ENCODE measurements around the gene CACTIN.
A peak's percentile ranks its signal among the peaks of the same experiment; 100 is the strongest.

The CACTIN gene

DNA sequence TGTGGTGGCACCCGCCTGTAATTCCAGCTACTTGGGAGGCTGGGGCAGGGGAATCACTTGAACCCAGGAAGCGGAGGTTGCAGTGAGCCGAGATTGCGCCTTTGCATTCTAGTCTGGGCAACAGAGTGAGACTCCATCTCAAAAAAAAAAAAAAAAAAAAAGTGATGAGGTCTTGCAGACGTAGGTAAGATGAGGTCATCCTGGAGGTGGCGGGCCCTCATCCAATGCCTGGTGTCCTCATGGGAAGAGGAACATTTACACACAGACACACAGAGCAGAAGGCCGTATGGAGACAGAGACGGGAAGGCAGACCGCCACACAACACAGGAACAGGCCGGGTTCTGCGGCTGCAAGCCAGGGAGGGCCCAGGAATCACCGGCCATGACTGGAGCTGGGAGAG, 4.4 kb downstream of the CACTIN start:
- no peak for DNase-seq

DNA sequence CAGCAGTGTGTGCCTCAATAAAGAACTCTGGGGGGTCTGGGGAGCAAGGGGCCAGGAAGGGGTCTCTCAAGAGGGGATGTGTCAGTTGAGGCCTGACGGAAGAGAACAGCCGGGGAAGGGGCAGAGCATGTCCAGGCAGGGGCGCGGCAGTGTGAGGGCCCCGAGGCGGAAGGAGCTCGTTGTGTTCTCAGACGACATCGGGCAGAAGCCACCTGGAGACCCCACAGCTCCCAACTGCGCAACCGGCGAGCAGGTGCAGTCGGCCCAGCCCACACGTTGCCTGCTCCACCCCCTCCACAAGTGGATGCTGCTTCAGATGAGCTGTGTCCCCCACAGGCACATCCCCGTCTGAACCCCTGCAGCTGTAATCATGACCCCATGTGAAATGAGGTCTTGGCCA, 4.9 kb downstream of the CACTIN start:
- no peak for DNase-seq

DNA sequence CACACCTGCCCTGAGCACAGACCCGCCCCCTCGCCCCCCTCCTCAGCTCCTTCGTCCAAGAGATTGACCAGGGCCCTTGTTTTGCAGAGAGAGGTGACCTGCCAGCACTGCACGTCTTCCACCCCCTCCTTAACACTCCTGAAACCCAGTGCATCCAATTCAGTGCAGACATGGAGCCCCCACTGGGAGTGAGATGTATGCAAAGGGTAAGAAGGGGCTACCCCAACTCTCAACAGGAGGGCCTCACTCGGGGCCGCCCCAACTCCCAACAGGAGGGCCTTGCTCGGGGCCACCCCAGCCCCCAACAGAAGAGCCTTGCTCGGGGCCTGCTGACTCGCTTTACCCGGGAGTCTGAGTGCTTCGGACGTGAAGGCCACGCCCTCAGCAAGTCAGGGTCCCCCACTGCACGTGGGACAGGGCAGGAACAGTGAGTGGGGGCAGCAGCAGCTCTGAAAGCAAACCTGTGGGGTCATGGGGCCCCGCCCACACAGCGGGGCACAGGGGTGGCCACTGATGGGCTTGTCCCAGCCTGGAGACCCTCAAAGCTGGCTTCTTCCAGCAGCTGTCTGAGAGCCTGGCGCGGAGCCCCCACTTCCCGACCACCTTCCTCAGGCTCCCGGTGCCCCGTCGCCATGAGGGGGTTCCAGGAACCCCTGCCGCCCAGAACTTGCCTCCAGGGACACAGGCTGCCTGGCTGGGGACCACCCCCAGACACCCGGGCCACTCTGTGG, 5.6 kb downstream of the CACTIN start:
- no peak for DNase-seq

- DNase-seq, result no peak
Observed at GRCh38 chr19:3620145-3620816, 6.3 kb downstream of the CACTIN start.

GRCh38 chr19:3619631-3620012, 7.0 kb downstream of the CACTIN start:
- DNase-seq, result no peak

GRCh38 chr19:3618811-3619630, 7.6 kb downstream of the CACTIN start:
- DNase-seq, result no peak

DNA sequence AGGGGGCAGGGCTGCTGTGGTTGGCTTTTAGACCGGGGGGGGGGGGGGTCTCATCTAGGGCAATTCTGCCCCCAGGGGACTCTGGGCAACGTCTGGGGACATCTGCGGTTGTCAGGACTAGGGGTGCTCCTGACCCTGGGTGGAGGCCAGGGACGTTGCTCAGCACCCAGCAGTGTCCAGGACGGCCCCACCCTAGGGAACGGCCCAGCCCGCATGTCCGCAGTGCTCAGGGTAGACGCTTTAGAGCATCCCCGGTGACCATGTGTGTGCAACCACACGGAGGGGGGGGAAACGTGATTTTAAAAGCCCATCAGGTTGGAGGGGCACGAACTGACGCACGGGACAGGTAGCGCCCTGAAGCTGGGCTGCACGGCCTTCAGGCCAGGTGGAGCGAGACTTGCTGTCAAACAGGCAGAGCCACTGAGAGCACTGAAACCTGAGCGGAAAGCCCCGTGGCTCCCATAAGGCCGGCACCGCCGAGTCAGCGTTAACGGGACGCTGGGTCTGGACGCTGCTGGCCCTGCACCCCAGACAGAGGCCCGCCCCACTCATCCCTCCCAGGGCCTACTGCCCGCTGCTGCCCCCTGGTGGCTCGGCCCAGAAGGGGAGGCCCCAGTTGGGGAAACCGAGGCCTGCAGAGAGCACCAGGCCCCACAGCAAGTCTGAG, 8.3 kb downstream of the CACTIN start:
- DNase-seq, result peak; percentile 84

DNA sequence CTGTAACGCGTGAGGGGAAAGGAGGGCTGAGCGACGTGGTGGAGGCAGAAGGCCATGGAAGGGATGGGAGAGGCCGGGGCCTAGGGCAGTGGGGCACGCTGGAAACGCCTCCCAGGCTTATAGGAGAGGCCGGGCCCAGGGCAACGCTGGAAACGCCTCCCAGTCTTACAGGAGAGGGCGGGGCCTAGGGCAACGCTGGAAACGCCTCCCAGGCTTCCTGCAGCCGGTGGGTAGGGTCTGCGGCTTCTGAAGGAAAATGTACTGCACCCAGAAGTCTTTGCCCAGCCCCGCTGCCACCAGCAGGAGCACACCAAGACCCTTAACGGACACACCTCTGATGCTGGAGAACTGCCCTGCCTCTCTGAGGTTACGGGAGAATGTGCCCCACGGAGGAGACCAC, 9.1 kb downstream of the CACTIN start:
- DNase-seq, result no peak

DNA sequence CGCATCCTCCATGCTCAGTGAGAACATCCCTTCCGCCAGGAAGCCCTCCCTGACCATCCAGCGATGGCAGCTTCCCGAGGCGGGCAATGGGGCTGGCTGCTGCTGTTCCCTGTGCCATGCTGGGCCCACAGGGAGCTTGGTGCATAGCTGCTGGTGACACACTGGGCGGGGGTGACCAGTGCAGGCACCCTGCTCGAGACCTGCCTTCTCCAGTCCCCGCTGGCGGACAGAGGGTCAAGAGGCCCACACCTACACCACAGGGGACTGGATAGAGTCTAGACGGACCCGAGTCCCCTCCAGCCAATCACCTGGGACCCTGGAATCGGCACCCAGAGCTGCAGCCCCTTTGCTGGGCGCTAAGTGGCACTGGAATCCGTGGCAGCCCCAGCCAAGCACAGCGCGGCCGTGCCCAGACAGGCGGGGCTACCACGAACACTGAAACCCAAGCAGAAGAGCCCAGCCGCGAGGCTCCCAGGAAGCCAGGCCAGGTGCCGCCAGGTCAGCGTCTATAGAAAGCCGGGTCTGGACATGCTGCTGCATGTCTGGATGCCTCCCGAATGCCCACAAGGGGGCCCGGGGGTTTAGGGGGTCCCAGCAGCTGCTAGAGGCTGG, 11.0 kb downstream of the CACTIN start:
- DNase-seq, result no peak

DNA sequence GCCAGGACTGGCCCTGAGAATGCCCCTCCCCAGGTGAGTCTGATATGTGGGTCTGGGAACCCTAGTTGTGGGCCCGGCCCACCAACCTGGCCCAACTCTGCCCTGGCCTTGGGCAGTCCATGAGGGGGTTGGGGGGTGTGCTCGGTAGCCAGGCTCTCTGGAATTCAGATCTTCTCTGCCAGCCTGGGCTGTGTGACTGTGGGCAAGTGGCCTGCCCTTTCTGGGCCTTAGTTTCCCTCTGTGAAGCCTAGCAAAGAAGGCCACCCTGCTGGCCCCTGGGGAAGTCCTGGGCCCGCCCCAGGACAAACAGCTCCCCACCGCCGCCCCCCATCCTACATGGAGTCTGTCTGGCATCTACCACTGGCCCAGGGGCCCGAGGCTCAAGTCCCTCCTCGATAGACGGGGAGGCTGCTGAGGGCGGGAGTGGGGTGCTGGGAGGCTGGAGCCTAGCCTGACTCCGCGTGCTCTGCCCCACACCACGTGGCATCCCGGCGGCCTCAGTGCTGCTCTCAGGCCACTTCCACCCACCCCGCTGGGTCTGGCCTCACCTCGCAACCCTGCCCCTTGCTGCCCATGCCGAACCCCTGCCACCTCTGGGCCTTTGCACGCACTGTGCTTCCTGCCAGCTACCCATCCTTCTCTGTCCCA, 11.6 kb downstream of the CACTIN start:
- no peak for DNase-seq

GRCh38 chr19:3613818-3614661, 12.6 kb downstream of the CACTIN start:
- no peak for DNase-seq

DNA sequence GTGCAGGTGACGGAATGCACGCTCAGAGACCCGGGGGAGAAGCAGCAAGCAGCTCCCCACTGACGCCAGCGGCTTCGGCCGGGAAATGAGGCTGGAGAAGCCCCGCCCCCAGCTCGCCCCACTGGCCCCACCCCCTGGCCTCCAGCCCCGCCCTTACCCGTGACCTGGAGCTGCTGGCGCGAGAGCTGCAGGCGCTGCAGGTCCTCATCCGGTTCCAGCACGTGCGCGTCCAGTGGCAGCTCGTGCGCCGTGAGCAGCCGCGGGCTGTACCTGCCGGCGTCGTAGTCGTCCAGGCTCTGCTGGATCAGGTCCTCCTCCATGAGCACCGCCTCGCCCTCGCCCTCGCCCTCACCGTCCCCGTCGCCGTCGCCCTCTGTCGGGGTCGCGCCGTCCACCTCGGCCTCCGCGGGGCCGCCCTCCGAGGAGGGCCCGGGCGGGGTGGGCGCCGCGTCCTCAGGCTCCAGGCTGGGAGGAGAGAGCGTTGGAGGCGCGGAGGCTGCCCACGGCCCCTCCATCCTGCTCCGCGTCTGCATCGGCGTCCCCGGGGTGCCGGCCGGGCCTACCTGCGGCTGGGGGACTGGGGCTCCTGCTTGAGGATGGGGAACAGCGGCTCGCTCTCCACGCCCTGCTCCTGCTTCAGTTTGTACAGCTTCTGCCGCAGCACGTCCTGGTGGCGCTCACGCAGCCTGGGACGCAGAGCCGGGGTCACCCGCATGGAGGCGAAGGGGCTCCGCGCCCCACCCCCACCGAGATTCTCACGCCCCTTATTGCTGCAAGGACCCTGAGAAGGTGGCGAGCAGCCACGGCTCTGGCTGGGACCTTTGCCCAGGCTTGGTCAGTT, 13.5 kb downstream of the CACTIN start:
- DNase-seq, result no peak

DNA sequence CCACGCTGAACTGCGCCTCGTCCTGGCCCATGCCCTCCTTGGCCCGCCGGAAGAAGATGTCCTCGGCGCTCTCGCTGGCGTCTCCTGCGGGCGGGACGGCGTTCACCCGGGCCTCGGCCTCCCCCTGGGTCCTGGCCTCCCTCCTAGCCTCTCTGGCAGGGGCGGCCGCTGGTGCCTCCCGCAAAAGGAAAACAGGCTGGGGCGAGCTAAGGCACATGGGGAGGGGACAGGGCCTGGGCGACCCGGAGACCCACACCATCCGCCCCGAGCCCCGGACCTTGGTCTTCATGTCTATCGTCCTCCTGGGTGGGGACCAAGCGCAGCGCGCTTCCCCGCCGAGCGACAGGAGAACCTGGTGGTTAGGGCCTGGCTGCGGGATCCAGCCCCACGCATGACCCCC, 14.3 kb downstream of the CACTIN start:
- no peak for DNase-seq

DNA sequence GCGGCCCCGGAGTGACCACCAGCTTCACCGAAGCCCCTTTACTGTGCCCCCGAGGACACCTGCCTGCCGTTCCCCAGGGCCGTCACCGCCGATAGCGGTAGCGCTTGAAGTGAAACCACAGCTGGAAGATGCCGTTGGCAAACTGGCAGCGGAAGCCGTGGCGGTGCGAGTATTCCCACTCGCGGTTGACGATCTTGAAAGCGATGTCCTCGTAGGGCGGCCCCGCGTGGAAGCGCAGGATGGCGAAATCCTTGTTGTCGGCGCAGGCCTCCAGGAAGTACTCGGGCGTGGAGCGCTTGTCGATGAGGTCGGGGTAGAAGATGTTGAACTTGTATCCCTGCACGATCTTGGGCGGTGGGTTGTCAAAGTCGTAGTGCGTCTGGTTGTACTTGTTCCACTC, 14.7 kb downstream of the CACTIN start:
- no peak for DNase-seq

DNA sequence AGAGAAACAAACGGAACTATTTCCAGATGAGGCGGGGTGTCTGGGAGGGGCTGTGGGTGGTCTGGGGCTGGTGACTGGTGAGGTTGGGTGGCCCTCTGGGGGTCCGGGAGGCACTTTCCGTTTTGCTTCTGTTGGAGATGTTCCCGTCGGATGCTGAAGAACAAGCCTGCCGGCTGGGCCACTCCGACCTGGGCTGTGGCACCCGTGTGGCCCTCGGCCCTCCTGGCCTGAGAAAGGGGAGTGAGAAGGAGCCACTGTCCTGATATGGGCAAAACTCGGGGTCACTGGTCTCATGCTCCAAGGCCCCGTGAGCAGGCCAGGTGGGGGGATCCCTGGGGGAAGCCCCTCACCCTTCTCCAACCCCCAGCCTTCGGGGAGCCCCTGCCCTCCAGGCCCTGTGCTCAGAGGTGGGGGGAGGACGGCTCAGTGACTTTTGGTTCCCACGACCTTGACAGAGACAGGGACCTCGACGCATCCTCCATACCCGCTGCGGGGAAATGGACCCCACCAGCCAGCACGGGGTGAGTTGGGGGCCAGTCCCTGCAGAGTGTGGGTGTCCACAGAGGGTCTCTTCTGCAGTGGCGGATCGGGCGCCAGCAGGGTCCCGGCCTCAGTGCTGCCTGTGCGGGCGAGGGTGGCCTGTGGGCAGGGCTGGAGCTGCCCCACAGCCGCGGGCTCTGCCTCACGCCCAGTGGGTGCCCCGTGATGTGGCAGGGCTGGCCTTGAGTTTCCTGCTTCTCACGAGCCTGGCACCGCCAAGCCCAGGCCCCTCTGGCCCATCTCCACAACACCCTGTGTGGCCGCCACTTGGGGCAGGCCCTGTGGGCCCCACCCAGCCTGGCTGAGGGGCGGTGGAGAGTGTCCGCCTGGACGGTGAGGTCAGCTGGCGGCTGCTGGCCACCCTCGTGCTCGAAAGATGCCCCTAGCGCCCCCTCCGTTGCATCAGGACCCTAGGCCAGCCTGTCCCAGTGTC, 15.6 kb downstream of the CACTIN start:
- no peak for DNase-seq

DNA sequence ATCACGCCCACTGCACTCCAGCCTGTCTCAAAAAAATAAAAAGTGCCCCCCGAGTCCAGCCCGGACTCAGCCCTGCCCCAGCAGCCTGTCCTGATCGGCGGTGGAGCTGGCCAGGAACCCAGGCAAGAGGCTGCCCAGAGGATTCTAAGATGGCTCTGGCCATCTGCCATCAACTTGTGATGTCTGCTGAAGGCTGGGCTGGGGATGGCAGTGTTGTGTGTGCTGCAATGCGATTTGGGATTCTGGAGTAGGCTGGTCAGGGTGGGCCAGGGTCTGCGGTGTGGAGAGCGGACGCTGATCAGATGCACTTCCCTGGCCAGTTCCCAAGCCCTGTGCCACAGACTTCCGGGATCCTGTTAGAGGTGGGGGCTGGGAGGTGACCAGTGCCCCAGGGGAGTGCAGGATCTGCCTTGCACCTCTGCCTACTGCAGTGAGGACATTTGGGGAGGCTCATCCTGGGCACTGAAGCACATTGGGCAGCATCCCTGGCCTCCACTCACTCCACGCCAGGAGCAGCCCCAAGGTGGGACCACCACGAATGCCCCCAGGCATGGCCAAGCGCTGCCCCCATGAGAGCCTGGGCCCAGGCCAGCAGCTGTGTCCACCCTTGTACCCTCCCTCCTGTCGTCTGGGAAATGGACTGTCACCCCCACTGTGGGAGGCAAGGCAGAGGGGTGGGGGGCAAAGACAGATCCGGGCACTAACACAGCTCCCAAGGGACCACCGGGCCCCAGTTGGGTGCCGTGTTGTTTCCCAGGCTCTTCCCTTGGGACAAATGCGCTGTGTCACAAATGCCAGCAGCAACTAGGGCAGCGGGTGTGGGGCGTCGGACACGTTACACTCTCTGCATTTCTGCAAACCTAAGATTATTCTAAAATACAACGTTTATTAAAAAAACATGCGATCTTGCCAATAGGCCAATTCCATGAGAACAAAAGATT, 16.5 kb downstream of the CACTIN start:
- DNase-seq, result no peak

GRCh38 chr19:3608750-3609322, 17.8 kb downstream of the CACTIN start:
- no peak for DNase-seq
